HepG2 (cell line): ENCODE data around the gene HS3ST4. TPM values are rescaled to one million over a fixed set of nuclear protein-coding genes. Genes with fewer than 3 reads are reported as not detected.

Experiments
- ATAC-seq: fragments of 200-7000 bp; cut with Tn5 transposase; 3 replicates; pipeline ENCODE4 v1.9.1; 2020; ENCODE audit warnings: mild to moderate bottlenecking, moderate library complexity
- BruUV-seq: library from RNA; stranded (reverse); fragments of 400-500 nt; replicated peaks from 2 replicates; lab custom pipeline; 2021; lab: Mats Ljungman, UMichigan
- CTCF ChIA-PET: fragments of 300-600 bp; formaldehyde crosslinking; extraction: SDS; loops from one replicate; lab custom pipeline; 2021; ENCODE audit warnings: low total read pairs, inconsistent platforms, low intra/inter-chr PET ratio; lab: Yijun Ruan, JAX
- POLR2A ChIA-PET: fragments of 350-600 bp; sonication (Branson Sonifier 250); formaldehyde crosslinking; loops from one replicate; lab custom pipeline; 2020; ENCODE audit warnings: antibody characterized with exemption, inconsistent platforms; lab: Yijun Ruan, JAX
- DNase-seq: peaks from one replicate; pipeline ENCODE4 v3.0.0-alpha.2; 2015; ENCODE audit warnings: low spot score
- FAIRE-seq: peaks from 3 replicates; lab custom pipeline; 2011; peaks lifted over from hg19 to GRCh38; lab: Jason Lieb, UNC
- H2AFZ ChIP-seq: one replicate; pipeline ENCODE4 v1.6.1; 2011; ENCODE audit warnings: low read length, inconsistent platforms
- H3K27ac ChIP-seq: fragments of 300-600 bp; 3 replicates; pipeline ENCODE4 v1.8.0; 2011; ENCODE audit warnings: mixed run types, mild to moderate bottlenecking, mixed read lengths, low read length, inconsistent platforms; ENCODE audit not compliant: insufficient read depth; ENCODE audit errors: extremely low read length
- H3K27me3 ChIP-seq, 2 experiments: fragments of 200-600 bp in 1 of 2; 2 replicates in 1 of 2; 3 replicates in 1 of 2; pipeline versions ENCODE4 v1.6.0 to v1.8.0; 2011; ENCODE audit warnings: low read length in 2 of 2, mild to moderate bottlenecking in 2 of 2, moderate library complexity in 2 of 2, inconsistent platforms in 1 of 2; ENCODE audit not compliant: insufficient read depth in 2 of 2, control insufficient read depth in 1 of 2
- H3K36me3 ChIP-seq, 2 experiments: fragments of 200-600 bp in 1 of 2; replicated peaks in 1 of 2; 2 replicates in 1 of 2; 3 replicates in 1 of 2; pipeline versions ENCODE4 v1.5.1 to v1.8.0; 2011; ENCODE audit warnings: low read length in 2 of 2, inconsistent platforms in 1 of 2; ENCODE audit not compliant: insufficient read depth in 2 of 2, control insufficient read depth in 1 of 2
- H3K4me1 ChIP-seq: 2 replicates; pipeline ENCODE4 v1.5.1; 2012; ENCODE audit warnings: low read length, inconsistent platforms; ENCODE audit not compliant: insufficient read depth
- H3K4me2 ChIP-seq: 2 replicates; pipeline ENCODE4 v1.6.0; 2011; ENCODE audit warnings: low read depth, low read length, inconsistent platforms
- H3K4me3 ChIP-seq, 3 experiments: fragments of 200-600 bp in 1 of 3; sonication (generic), shearing (Covaris generic) in 1 of 3; replicated peaks in 1 of 3; 2 replicates each; pipeline ENCODE4 v1.5.1; 2011 to 2016; ENCODE audit warnings: low read length in 3 of 3, inconsistent platforms in 2 of 3, low read depth in 2 of 3, mild to moderate bottlenecking in 2 of 3, control low read depth in 1 of 3, mixed read lengths in 1 of 3; ENCODE audit not compliant: insufficient read depth in 1 of 3
- H3K79me2 ChIP-seq: one replicate; pipeline ENCODE4 v1.6.1; 2011; ENCODE audit warnings: low read length, inconsistent platforms; ENCODE audit not compliant: insufficient read depth
- H3K9ac ChIP-seq: 2 replicates; pipeline ENCODE4 v1.6.0; 2011; ENCODE audit warnings: mild to moderate bottlenecking, low read depth, low read length, inconsistent platforms; ENCODE audit not compliant: insufficient read depth
- H3K9me3 ChIP-seq: 2 replicates; pipeline ENCODE4 v1.5.1; 2012; ENCODE audit warnings: mild to moderate bottlenecking, low read length
- H4K20me1 ChIP-seq: 2 replicates; pipeline ENCODE4 v1.6.0; 2011; ENCODE audit warnings: inconsistent platforms, mild to moderate bottlenecking, low read length, moderate library complexity; ENCODE audit not compliant: insufficient read depth
- ATM ChIP-seq: fragments of 450-650 bp; IDR thresholded peaks from 2 replicates; pipeline ENCODE4 v1.7.1; 2017; ENCODE audit warnings: mild to moderate bottlenecking, borderline replicate concordance
- BRD4 ChIP-seq: sonication (generic); formaldehyde crosslinking; IDR thresholded peaks from 2 replicates; pipeline ENCODE4 v1.4.0; 2020; ENCODE audit warnings: missing genetic modification reagents
- CHCHD3 ChIP-seq: sonication (generic); formaldehyde crosslinking; IDR thresholded peaks from 2 replicates; pipeline ENCODE4 v1.8.0; 2022; ENCODE audit warnings: mild to moderate bottlenecking, missing genetic modification reagents, moderate library complexity
- ESRRA ChIP-seq: sonication (generic); formaldehyde crosslinking; IDR thresholded peaks from 2 replicates; pipeline ENCODE4 v1.5.1; 2020; ENCODE audit warnings: mild to moderate bottlenecking, low read depth, missing genetic modification reagents
- FIP1L1 ChIP-seq: fragments of 200-400 bp; formaldehyde crosslinking; IDR thresholded peaks from 2 replicates; pipeline ENCODE4 v1.6.1; 2018; ENCODE audit warnings: low read depth, mild to moderate bottlenecking, low read length, moderate library complexity, borderline replicate concordance; ENCODE audit not compliant: insufficient read depth
- HCFC1 ChIP-seq: fragments of 150-350 bp; IDR thresholded peaks from 2 replicates; pipeline ENCODE4 v1.6.1; 2014; ENCODE audit warnings: low read depth, low read length
- HMGXB4 ChIP-seq, 2 experiments: sonication (generic) in 1 of 2; formaldehyde crosslinking in 1 of 2; IDR thresholded peaks; 2 replicates each; pipeline versions ENCODE4 v1.4.0 to v1.6.1; 2018 to 2020; ENCODE audit warnings: missing genetic modification reagents in 2 of 2, borderline replicate concordance in 1 of 2, low read depth in 1 of 2, mild to moderate bottlenecking in 1 of 2, missing biosample characterization in 1 of 2
- IKZF1 ChIP-seq: fragments of 450-650 bp; IDR thresholded peaks from 2 replicates; pipeline ENCODE4 v1.7.1; 2016
- SIN3B ChIP-seq: fragments of 150-350 bp; IDR thresholded peaks from 2 replicates; pipeline ENCODE4 v1.6.1; 2014; ENCODE audit warnings: low read length
- SRF ChIP-seq: IDR thresholded peaks from 2 replicates; pipeline ENCODE4 v1.6.1; 2011; ENCODE audit warnings: mild to moderate bottlenecking, low read depth, low read length, moderate library complexity
- SYNCRIP ChIP-seq: fragments of 200-400 bp; formaldehyde crosslinking; IDR thresholded peaks from 2 replicates; pipeline ENCODE4 v1.6.1; 2018; ENCODE audit warnings: mild to moderate bottlenecking, low read depth, low read length; ENCODE audit not compliant: insufficient read depth
- TSC22D2 ChIP-seq: sonication (generic); formaldehyde crosslinking; IDR thresholded peaks from 2 replicates; pipeline ENCODE4 v1.5.1; 2020; ENCODE audit warnings: missing genetic modification reagents, mild to moderate bottlenecking, borderline replicate concordance
- ZBTB1 ChIP-seq: sonication (generic); formaldehyde crosslinking; IDR thresholded peaks from 2 replicates; pipeline ENCODE4 v1.4.0; 2020; ENCODE audit warnings: missing genetic modification reagents, borderline replicate concordance
- ZBTB38 ChIP-seq: sonication (generic); formaldehyde crosslinking; IDR thresholded peaks from 2 replicates; pipeline ENCODE4 v1.5.1; 2020; ENCODE audit warnings: mild to moderate bottlenecking, missing genetic modification reagents
- ZFP36L2 ChIP-seq: sonication (generic); formaldehyde crosslinking; IDR thresholded peaks from 2 replicates; pipeline ENCODE4 v1.4.0; 2020; ENCODE audit warnings: missing genetic modification reagents
- ZIK1 ChIP-seq: sonication (generic); formaldehyde crosslinking; IDR thresholded peaks from 2 replicates; pipeline ENCODE4 v1.5.0; 2020; ENCODE audit warnings: mild to moderate bottlenecking, low read depth, missing genetic modification reagents, borderline replicate concordance
- ZNF296 ChIP-seq: sonication (generic); formaldehyde crosslinking; conservative IDR thresholded peaks from 2 replicates; pipeline ENCODE4 v1.5.0; 2020; ENCODE audit warnings: mild to moderate bottlenecking, missing genetic modification reagents
- ZNF501 ChIP-seq: sonication (generic); formaldehyde crosslinking; IDR thresholded peaks from 2 replicates; pipeline ENCODE4 v1.5.1; 2020; ENCODE audit warnings: mild to moderate bottlenecking, moderate library complexity, missing genetic modification reagents
- WGBS: methylation state at CpG from one replicate; pipeline ENCODE4 v1.1.6; 2017; ENCODE audit warnings: low lambda C conversion rate; 5-methylcytosine and 5-hydroxymethylcytosine counted together
- in situ Hi-C: cut with HindIII; loops from 2 replicates; pipeline ENCODE4 v1.10.0; 2017; ENCODE audit warnings: low pct_unique_long_range_greater_than_20kb; ENCODE audit not compliant: extremely low pct_ligation_motif_present
- intact Hi-C: fragments of 100-400 bp; cut with micrococcal nuclease; formaldehyde crosslinking; loops from one replicate; pipeline ENCODE4 v1.10.0; 2022; ENCODE audit not compliant: unreplicated experiment
- polyA plus RNA-seq, 8 experiments: library from polyadenylated mRNA; depleted of rRNA in 3 of 8; stranded (reverse) in 7 of 8; unstranded in 1 of 8; fragments of >200 nt; fragmentation: Illumina TruSeq in 4 of 8; extraction: Trizol in 4 of 8; gene quantifications; 2 replicates each; pipeline versions ENCODE4 v1.2.1 to v1.2.3, GENCODE V29; 2011 to 2016; ENCODE audit warnings: low read depth in 4 of 8, missing spikeins in 1 of 8, mixed read lengths in 1 of 8; ENCODE audit not compliant: insufficient read depth in 1 of 8
- total RNA-seq, 5 experiments: library from RNA; depleted of rRNA; stranded (reverse); fragments of >200 nt; fragmentation: Illumina TruSeq; extraction: Trizol; gene quantifications; 2 replicates each; pipeline ENCODE4 v1.2.3, GENCODE V29; 2016; ENCODE audit warnings: low read depth in 1 of 5

HS3ST4 gene
- total and polyA plus RNA-seq, 2 of the 13 experiments (the other 11 are each of a cell fraction or from before 2014, with no cell fraction given) = not detected

DNA sequence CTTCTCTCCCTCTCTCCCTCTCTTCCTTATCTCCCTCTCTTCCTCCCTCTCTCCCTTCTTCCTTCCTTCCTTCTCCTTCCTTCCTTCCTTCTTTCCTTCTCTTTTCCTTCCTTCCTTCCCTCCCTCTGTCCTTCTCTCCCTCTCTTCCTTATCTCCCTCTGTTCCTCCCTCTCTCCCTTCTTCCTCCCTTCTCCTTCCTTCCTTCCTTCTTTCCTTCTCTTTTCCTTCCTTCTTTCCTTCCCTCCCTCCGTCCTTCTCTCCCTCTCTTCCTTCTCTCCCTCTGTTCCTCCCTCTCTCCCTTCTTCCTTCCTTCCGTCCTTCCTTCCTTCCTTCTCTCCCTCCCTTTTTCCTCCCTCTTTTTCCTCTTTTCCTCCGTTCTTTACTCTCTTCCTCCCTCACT, 38.6 kb downstream of the HS3ST4 start (continued):
- no peak for TF ChIP-seq SYNCRIP
- TF ChIP-seq ZBTB38 = no peak

DNA sequence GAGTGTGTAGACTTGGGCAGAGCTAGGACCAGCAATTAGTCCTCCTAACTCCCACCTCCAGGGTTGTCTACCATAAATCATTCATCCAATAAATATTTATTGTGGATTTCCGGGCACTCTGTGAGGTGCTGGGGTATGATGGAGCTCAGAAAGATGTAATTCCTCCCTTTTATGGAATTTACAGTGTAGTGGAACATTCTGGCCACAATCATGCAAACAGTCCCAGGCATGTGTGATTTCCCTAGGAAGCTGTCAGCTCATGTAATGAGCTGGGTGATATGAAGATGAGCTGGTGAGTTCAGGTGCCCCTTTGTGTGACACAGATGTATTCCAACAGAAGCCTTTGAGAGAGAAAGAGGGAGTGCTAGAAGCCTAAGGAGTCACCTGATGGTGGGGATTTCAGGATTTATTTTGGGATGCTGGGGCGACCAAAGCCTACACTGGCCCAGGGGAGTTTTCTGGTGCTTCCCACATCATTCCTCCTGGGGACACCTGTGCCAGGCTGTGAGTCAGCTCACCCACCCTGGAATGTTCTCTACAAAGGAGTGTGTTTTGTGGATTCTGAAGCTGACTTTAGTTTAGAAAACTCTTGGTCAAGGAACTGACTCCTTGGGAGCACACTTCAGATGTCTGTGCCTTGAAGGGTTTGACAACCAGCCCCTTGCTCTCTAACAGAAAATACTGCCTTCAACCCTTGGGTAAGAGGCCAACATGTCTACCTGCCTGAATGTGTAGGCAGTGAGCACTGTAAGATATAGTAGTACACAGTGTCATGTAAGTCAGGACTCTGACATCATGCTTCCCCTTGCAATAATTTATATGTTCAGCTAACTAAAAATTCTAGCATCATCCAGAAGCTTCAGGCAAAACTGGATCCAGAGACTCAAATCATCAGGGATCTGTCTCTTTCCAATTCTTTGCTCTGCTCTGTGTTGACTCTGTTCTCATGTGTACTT, 42.9 kb downstream of the HS3ST4 start:
- Histone ChIP-seq H3K27me3 (no peaks in the 10 kb centered on the region; a peak in 1 of 5 replicates), H3K9ac (no peak overlapping the region), H2AFZ (no peak overlapping the region), H3K4me2 (no peak overlapping the region), H3K9me3 (no peaks in the 10 kb centered on the region), H3K27ac (no peak overlapping the region), H4K20me1 (no peaks in the 10 kb centered on the region), H3K79me2 (no peaks in the 10 kb centered on the region), H3K36me3 (no peaks in the 10 kb centered on the region), H3K4me1 (no peaks in the 10 kb centered on the region), H3K4me3 (no peak overlapping the region)
- no peak for ATAC-seq
- intact Hi-C loops (no loop called here), in situ Hi-C loops (no loop called here)
- no peak for FAIRE-seq
- BruUV-seq = no TSS peak
- TF ChIP-seq CHCHD3 (no peak), ESRRA (CRISPR knock-in tag) (no peak), FIP1L1 (no peak), HCFC1 (no peak), ATM (no peak), ZFP36L2 (CRISPR knock-in tag) (no peak), SRF (no peak), SIN3B (no peak), BRD4 (CRISPR knock-in tag) (no peak), ZNF501 (CRISPR knock-in tag) (no peak), HMGXB4 (CRISPR knock-in tag; IDR thresholded peaks at IDR 0.05; ENCODE audit: borderline replicate concordance in 1 of 2, low read depth in 1 of 2) (no peak), ZNF296 (CRISPR knock-in tag) (no peak), ZIK1 (no peak), ZBTB1 (no peak), IKZF1 (no peak), TSC22D2 (CRISPR knock-in tag) (no peak)
- POLR2A ChIA-PET = no interaction called here
- 25% methylated on average over 2 of the region's 2 CpGs for WGBS
- no peak for DNase-seq
- CTCF ChIA-PET = no interaction called here
